Gastrocnemius medialis (tissue), 4 donors: ENCODE data around the gene UBP1.

Experiments
- CTCF ChIP-seq, 5 experiments: fragments of 450-650 bp in 3 of 5; fragments of 200-600 bp in 2 of 5; sonication (generic) in 2 of 5; IDR thresholded peaks in 4 of 5; conservative IDR thresholded peaks in 1 of 5; 1 replicate in 4 of 5; 2 replicates in 1 of 5; pipeline ENCODE4 v1.5.1; 2016 to 2019; ENCODE audit warnings: antibody characterized with exemption in 5 of 5, mild to moderate bottlenecking in 3 of 5, moderate library complexity in 3 of 5
- POLR2A ChIP-seq, 2 donors: fragments of 450-650 bp; IDR thresholded peaks; one replicate each; pipeline ENCODE4 v1.6.1; 2017; ENCODE audit warnings: antibody characterized with exemption in 2 of 2, mild to moderate bottlenecking in 2 of 2, moderate library complexity in 2 of 2

- no peak for TF ChIP-seq POLR2A (IDR thresholded peaks at IDR 0.05)
- no peak for TF ChIP-seq CTCF (IDR thresholded peaks at IDR 0.05 in 4 of 5, conservative IDR thresholded peaks at IDR 0.05 in 1 of 5)
Measured at GRCh38 chr3:33355611-33356010, 84.6 kb downstream of the UBP1 start.
